IMR-90 (cell line): ENCODE data around the gene SGMS1. TPM values are rescaled to one million over a fixed set of nuclear protein-coding genes. Genes with fewer than 3 reads are reported as not detected.

Experiments used
- ATAC-seq: fragments of 200-7000 bp; cut with Tn5 transposase; 2 replicates; pipeline ENCODE4 v1.9.1; 2020; ENCODE audit warnings: low read depth, mild to moderate bottlenecking, moderate library complexity
- BruUV-seq: library from RNA; stranded (reverse); fragments of 400-500 nt; replicated peaks from 2 replicates; lab custom pipeline; 2021; lab: Mats Ljungman, UMichigan
- CTCF ChIA-PET: fragments of 300-600 bp; formaldehyde crosslinking; extraction: SDS; loops from one replicate; lab custom pipeline; 2021; ENCODE audit warnings: antibody characterized with exemption; lab: Yijun Ruan, JAX
- POLR2A ChIA-PET: fragments of 300-600 bp; sonication (Branson Sonifier 250); formaldehyde crosslinking; loops from one replicate; lab custom pipeline; 2022; ENCODE audit warnings: antibody characterized with exemption; ENCODE audit not compliant: unreplicated experiment; lab: Charles Lee
- DNase-seq: peaks from one replicate; pipeline ENCODE4 v3.0.0; 2013
- H2AFZ ChIP-seq: replicated peaks from 2 replicates; pipeline ENCODE3; 2013; ENCODE audit warnings: low read length, mild to moderate bottlenecking; ENCODE audit not compliant: poor library complexity
- H2AK5ac ChIP-seq: 2 replicates; pipeline ENCODE4 v1.6.1; 2013; ENCODE audit warnings: low read depth, low read length, inconsistent platforms
- H2AK9ac ChIP-seq: replicated peaks from 2 replicates; pipeline ENCODE3; 2013; ENCODE audit warnings: mild to moderate bottlenecking, low read depth, low read length, moderate library complexity; ENCODE audit not compliant: poor library complexity
- H2BK120ac ChIP-seq: 2 replicates; pipeline ENCODE4 v1.6.1; 2013; ENCODE audit warnings: low read depth, low read length, inconsistent platforms
- H2BK15ac ChIP-seq: 3 replicates; pipeline ENCODE4 v1.6.1; 2013; ENCODE audit warnings: low read depth, low read length, inconsistent platforms
- H2BK20ac ChIP-seq: 2 replicates; pipeline ENCODE4 v1.6.1; 2013; ENCODE audit warnings: low read depth, mild to moderate bottlenecking, inconsistent platforms, low read length, moderate library complexity
- H2BK5ac ChIP-seq: 2 replicates; pipeline ENCODE4 v1.6.1; 2013; ENCODE audit warnings: mild to moderate bottlenecking, low read depth, low read length, inconsistent platforms; ENCODE audit not compliant: poor library complexity, severe bottlenecking
- H3K14ac ChIP-seq: replicated peaks from 2 replicates; pipeline ENCODE4 v1.6.1; 2013; ENCODE audit warnings: low read depth, low read length, inconsistent platforms
- H3K18ac ChIP-seq: 2 replicates; pipeline ENCODE4 v1.6.1; 2013; ENCODE audit warnings: low read depth, low read length, control low read depth
- H3K23ac ChIP-seq: 2 replicates; pipeline ENCODE4 v1.6.1; 2013; ENCODE audit warnings: low read depth, low read length, inconsistent platforms
- H3K27ac ChIP-seq: 2 replicates; pipeline ENCODE4 v1.5.1; 2013; ENCODE audit warnings: mild to moderate bottlenecking, control low read depth, low read length; ENCODE audit not compliant: insufficient read depth
- H3K27me3 ChIP-seq: 2 replicates; pipeline ENCODE4 v1.6.1; 2013; ENCODE audit warnings: low read length; ENCODE audit not compliant: control insufficient read depth, insufficient read depth
- H3K36me3 ChIP-seq: 2 replicates; pipeline ENCODE4 v1.6.1; 2013; ENCODE audit warnings: low read length, mixed read lengths; ENCODE audit not compliant: control insufficient read depth, insufficient read depth
- H3K4ac ChIP-seq: 2 replicates; pipeline ENCODE4 v1.6.1; 2013; ENCODE audit warnings: low read depth, low read length, inconsistent platforms
- H3K4me1 ChIP-seq: 2 replicates; pipeline ENCODE4 v1.6.1; 2013; ENCODE audit warnings: low read length, mixed read lengths; ENCODE audit not compliant: control insufficient read depth, insufficient read depth
- H3K4me2 ChIP-seq: 2 replicates; pipeline ENCODE4 v1.6.1; 2013; ENCODE audit warnings: low read depth, mild to moderate bottlenecking, control low read depth, low read length, moderate library complexity
- H3K4me3 ChIP-seq: 2 replicates; pipeline ENCODE4 v1.5.1; 2013; ENCODE audit warnings: low read depth, mild to moderate bottlenecking, control low read depth, low read length, moderate library complexity; ENCODE audit not compliant: insufficient read depth
- H3K56ac ChIP-seq: 2 replicates; pipeline ENCODE4 v1.6.1; 2013; ENCODE audit warnings: low read length, inconsistent platforms; ENCODE audit not compliant: insufficient read depth; ENCODE audit errors: extremely low read depth
- H3K79me1 ChIP-seq, 2 experiments: 2 replicates each; pipeline ENCODE4 v1.6.1; 2013; ENCODE audit warnings: low read length in 2 of 2, inconsistent platforms in 1 of 2, low read depth in 1 of 2
- H3K9ac ChIP-seq: 2 replicates; pipeline ENCODE4 v1.6.1; 2013; ENCODE audit warnings: low read depth, low read length, control low read depth
- H3K9me1 ChIP-seq: 2 replicates; pipeline ENCODE4 v1.6.1; 2013; ENCODE audit warnings: low read length, inconsistent platforms; ENCODE audit not compliant: insufficient read depth
- H3K9me3 ChIP-seq: 2 replicates; pipeline ENCODE4 v1.6.1; 2013; ENCODE audit warnings: low read length; ENCODE audit not compliant: control insufficient read depth, insufficient read depth
- H4K20me1 ChIP-seq: 2 replicates; pipeline ENCODE4 v1.6.1; 2013; ENCODE audit warnings: low read length, inconsistent platforms; ENCODE audit not compliant: insufficient read depth
- H4K5ac ChIP-seq: 2 replicates; pipeline ENCODE4 v1.6.1; 2013; ENCODE audit warnings: mild to moderate bottlenecking, low read depth, low read length, control low read depth
- H4K8ac ChIP-seq, 2 experiments: 2 replicates each; pipeline ENCODE4 v1.6.1; 2013; ENCODE audit warnings: low read depth in 2 of 2, low read length in 2 of 2, control low read depth in 1 of 2, inconsistent platforms in 1 of 2
- H4K91ac ChIP-seq: 2 replicates; pipeline ENCODE4 v1.6.1; 2013; ENCODE audit warnings: low read depth, low read length, inconsistent platforms; ENCODE audit not compliant: insufficient read depth
- CEBPB ChIP-seq: IDR thresholded peaks from 2 replicates; pipeline ENCODE4 v1.6.1; 2012; ENCODE audit warnings: low read depth, low read length, improper control_type of control experiment
- USF2 ChIP-seq: fragments of 150-350 bp; IDR thresholded peaks from 2 replicates; pipeline ENCODE4 v1.6.1; 2017; ENCODE audit warnings: mild to moderate bottlenecking, antibody characterized with exemption, low read length, low read depth
- WGBS, 2 experiments: methylation state at CpG; one replicate each; pipeline versions ENCODE4 v1.1.5 to v1.1.7; 2013; ENCODE audit warnings: missing lambda C conversion rate in 2 of 2; ENCODE audit not compliant: insufficient read length in 1 of 2; ENCODE audit errors: extremely low coverage in 2 of 2; 5-methylcytosine and 5-hydroxymethylcytosine counted together
- dilution Hi-C: fragments of 300-500 bp; cut with HindIII; formaldehyde crosslinking; loops from one replicate; pipeline ENCODE4 v1.14.3; 2018; ENCODE audit warnings: low sequenced_read_pairs; ENCODE audit not compliant: unreplicated experiment
- in situ Hi-C: fragments of 300-500 bp; cut with MboI; formaldehyde crosslinking; loops from 3 replicates; pipeline ENCODE4 v1.14.3; 2019; ENCODE audit warnings: low sequenced_read_pairs, inconsistent platforms, mixed read lengths
- intact Hi-C: fragments of 100-400 bp; cut with micrococcal nuclease; formaldehyde crosslinking; loops from 2 replicates; pipeline ENCODE4 v1.10.0; 2022
- polyA plus RNA-seq, 3 experiments: library from polyadenylated mRNA; depleted of rRNA; stranded (reverse); fragments of >200 nt; gene quantifications; 2 replicates each; pipeline ENCODE4 v1.2.3, GENCODE V29; 2012; ENCODE audit warnings: low replicate concordance in 1 of 3
- total RNA-seq: library from RNA; depleted of rRNA; stranded (reverse); fragments of >200 nt; gene quantifications from 2 replicates; pipeline ENCODE4 v1.2.3, GENCODE V29; 2012

The SGMS1 gene
- total and polyA plus RNA-seq, 2 of the 4 experiments (the other 2 are of a cell fraction): 9.8 to 30.8 TPM

- DNase-seq (no peak), ATAC-seq (no peak)
- H3K27me3 ChIP-seq: no peaks in the 10 kb centered on the region
- dilution Hi-C loops (no loop called here), in situ Hi-C loops (no loop called here), intact Hi-C loops (no loop called here)
- H2BK15ac ChIP-seq: no peak overlapping the region
- no peak overlapping the region for H3K4me3 ChIP-seq
- no CpG with 5 or more reads among the region's 4 CpGs for WGBS, 2 experiments
- H3K56ac ChIP-seq: no peak overlapping the region
- no peak overlapping the region for H3K4me2 ChIP-seq
- BruUV-seq: no TSS peak
- H3K9me1 ChIP-seq: no peaks in the 10 kb centered on the region
- no peak overlapping the region for H3K14ac ChIP-seq
- no peak overlapping the region for H3K23ac ChIP-seq
- no peak overlapping the region for H4K8ac ChIP-seq
- no peaks in the 10 kb centered on the region for H3K4me1 ChIP-seq
- no peaks in the 10 kb centered on the region for H3K9me3 ChIP-seq
- TF ChIP-seq CEBPB: 0 out of 2 replicates have a peak, but pooled peaks have one; percentile 14
- no peak for TF ChIP-seq USF2
- no peak overlapping the region for H2AFZ ChIP-seq
- H2BK120ac ChIP-seq: no peak overlapping the region
- no peak overlapping the region for H3K27ac ChIP-seq
- no peak overlapping the region for H4K91ac ChIP-seq
- no peaks in the 10 kb centered on the region for H4K20me1 ChIP-seq
- H4K5ac ChIP-seq: no peak overlapping the region
- H3K4ac ChIP-seq: no peak overlapping the region
- H2AK9ac ChIP-seq: no peak overlapping the region
- H3K36me3 ChIP-seq: no peaks in the 10 kb centered on the region
- POLR2A ChIA-PET: no interaction called here
- no peak overlapping the region for H3K9ac ChIP-seq
- 0 out of 4 replicates have a peak, but pooled peaks cover 0 to 4% of the 10 kb centered on the region in 2 experiments for H3K79me1 ChIP-seq
- no peak overlapping the region for H2AK5ac ChIP-seq
- no peak overlapping the region for H2BK20ac ChIP-seq
- no peak overlapping the region for H3K18ac ChIP-seq
- CTCF ChIA-PET: no interaction called here
- no peak overlapping the region for H2BK5ac ChIP-seq
These were observed 183.3 kb downstream of the SGMS1 start for GRCh38 chr10:50440489-50440888.
